HTR-8/SVneo (cell line): ENCODE results near the gene SMO.
"Not testable (repeated sequence)": the region's sequence is repeated elsewhere in the genome, so short reads cannot be mapped to it uniquely, and the experiment has no call there.

Source experiments
- DNase-seq: peaks from one replicate; pipeline ENCODE4 v3.0.0; 2011; ENCODE audit warnings: low spot score, mixed read lengths; ENCODE audit not compliant: insufficient read length
- FAIRE-seq: peaks from 2 replicates; lab custom pipeline; 2011; peaks lifted over from hg19 to GRCh38; lab: Jason Lieb, UNC

The SMO gene

GRCh38 chr7:129205987-129206785, 17.8 kb downstream of the SMO start:
- DNase-seq (no peak), FAIRE-seq (no peak)

- no peak for FAIRE-seq
- DNase-seq: no peak
Measured at GRCh38 chr7:129208667-129209066, 20.2 kb downstream of the SMO start.

GRCh38 chr7:129209067-129209926, 20.9 kb downstream of the SMO start:
- DNase-seq: no peak
- FAIRE-seq: no peak

GRCh38 chr7:129210256-129210988, 22.0 kb downstream of the SMO start:
- DNase-seq (peak; percentile 62), FAIRE-seq (peak; percentile 59)

- FAIRE-seq: no peak
- DNase-seq: no peak
Measured at GRCh38 chr7:129210989-129211312, 22.5 kb downstream of the SMO start.

GRCh38 chr7:129212126-129212525, 23.7 kb downstream of the SMO start:
- FAIRE-seq (no peak), DNase-seq (no peak)

GRCh38 chr7:129212596-129212995, 24.2 kb downstream of the SMO start:
- DNase-seq (no peak), FAIRE-seq (no peak)

GRCh38 chr7:129213828-129214227, 25.4 kb downstream of the SMO start:
- FAIRE-seq (no peak), DNase-seq (no peak)

GRCh38 chr7:129215691-129216090, 27.3 kb downstream of the SMO start:
- not testable (repeated sequence) for DNase-seq, FAIRE-seq

- not testable (repeated sequence) for DNase-seq, FAIRE-seq
Measured at GRCh38 chr7:129216101-129216715, 27.8 kb downstream of the SMO start.

GRCh38 chr7:129216821-129217416, 28.5 kb downstream of the SMO start:
- not testable (repeated sequence) for FAIRE-seq, DNase-seq

GRCh38 chr7:129218514-129219062, 30.2 kb downstream of the SMO start:
- DNase-seq (peak; percentile 77), FAIRE-seq (no peak)

- not testable (repeated sequence) for FAIRE-seq, DNase-seq
Measured at GRCh38 chr7:129219166-129219565, 30.7 kb downstream of the SMO start.

GRCh38 chr7:129222064-129222463, 33.6 kb downstream of the SMO start:
- FAIRE-seq (no peak), DNase-seq (no peak)

- FAIRE-seq (peak; percentile 36), DNase-seq (peak; percentile 89)
Measured at GRCh38 chr7:129224251-129225205, 36.1 kb downstream of the SMO start, which contains the start of gene AHCYL2. Gene AHCYL2, plus strand, starts transcription at chr7:129225030.

GRCh38 chr7:129225206-129225930, 36.9 kb downstream of the SMO start:
- FAIRE-seq (no peak), DNase-seq (no peak)

- FAIRE-seq (no peak), DNase-seq (no peak)
Measured at GRCh38 chr7:129225931-129226572, 37.6 kb downstream of the SMO start.
